Anterior cingulate cortex (tissue), 58 donors: ENCODE data around the gene FZD4.
"Not testable (repeated sequence)": the region's sequence is repeated elsewhere in the genome, so short reads cannot be mapped to it uniquely, and the experiment has no call there.

Experiments
- DNase-seq, 58 donors: peaks; one replicate each; lab custom pipeline; 2025; lab: John Stamatoyannopoulos, UW

FZD4 gene

DNA sequence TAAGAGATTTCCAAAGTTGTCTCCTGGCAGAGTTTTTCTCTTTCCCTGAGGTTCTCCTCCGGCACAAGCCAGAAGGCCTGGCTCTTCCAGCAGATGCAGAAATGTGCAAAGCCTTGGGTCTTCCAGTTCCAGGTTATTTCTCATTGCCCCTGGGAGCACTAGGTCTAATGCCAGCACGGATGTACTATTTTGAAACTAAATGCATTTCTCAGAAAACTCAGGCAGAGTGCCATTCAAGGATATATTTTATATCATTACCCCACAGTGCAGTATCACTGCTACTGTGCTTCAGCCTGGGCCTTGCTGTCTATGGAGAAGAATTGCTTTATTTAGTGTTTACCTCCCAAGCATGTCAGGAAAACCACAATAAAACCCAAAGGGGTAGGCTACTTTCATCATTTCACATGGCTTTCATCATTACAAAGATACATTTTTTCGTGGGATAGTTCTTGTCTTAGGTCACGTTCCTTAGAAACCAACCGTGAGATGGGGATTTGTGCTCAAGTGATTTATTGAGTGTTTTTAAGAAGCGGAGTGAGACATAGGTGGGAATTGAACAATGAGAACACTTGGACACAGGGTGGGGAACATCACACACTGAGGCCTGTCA is 22.4 kb upstream of the FZD4 start:
- no peak for DNase-seq

DNA sequence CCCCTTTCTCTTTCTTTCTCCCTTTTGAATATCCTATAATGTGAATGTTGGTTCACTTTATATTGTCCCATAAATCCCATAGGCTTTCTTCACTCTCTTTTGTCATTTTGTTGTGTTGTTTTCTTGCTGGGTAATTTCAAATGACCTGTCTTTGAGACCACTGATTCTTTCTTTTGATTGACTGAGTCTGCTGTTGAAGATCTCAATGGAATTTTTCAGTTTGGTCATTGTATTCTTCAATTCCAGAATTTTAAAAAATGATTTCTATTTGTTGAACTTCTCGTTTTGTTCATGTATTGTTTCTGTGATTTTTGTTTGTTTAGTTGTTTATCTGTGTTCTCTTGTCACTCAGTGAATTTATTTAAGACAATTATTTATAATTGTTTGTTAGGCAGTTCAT is 17.5 kb upstream of the FZD4 start:
- no peak for DNase-seq

DNA sequence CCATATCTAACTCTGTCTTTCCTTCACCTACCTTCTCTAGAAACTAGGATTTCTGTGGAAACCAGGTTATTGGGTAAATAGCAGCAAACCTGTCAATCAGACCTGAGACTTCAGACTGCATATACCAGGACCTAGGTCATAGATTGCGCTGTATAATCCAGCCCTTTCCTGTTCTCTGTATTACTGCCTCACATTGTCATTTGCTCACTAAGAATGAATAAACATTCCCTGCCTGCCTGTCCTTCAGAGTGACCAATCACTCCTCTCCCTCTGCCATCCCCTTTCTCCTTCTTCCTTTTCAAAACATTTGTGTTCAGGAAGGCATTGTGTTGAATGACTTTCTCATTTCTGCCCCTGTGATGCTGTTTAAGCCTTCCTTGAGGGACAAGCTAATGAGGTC is 14.1 kb upstream of the FZD4 start:
- DNase-seq = no peak

DNA sequence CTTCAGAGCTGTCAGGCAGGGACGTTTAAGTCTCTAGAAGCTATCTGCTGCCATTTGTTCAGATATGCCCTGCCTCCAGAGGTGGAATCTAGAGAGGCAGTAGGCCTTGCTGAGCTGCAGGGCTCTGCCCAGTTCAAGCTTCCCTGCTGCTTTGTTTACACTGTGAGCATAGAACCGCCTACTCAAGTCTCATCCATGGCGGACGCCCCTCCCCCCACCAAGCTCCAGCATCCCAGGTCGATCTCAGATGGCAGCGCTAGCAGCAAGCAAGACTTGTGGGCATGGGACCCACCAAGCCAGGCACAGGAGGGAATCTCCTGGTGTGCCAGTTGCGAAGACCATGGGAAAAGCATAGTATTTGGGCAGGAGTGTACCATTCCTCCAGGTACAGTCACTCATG is 12.4 kb upstream of the FZD4 start:
- not testable (repeated sequence) for DNase-seq

DNA sequence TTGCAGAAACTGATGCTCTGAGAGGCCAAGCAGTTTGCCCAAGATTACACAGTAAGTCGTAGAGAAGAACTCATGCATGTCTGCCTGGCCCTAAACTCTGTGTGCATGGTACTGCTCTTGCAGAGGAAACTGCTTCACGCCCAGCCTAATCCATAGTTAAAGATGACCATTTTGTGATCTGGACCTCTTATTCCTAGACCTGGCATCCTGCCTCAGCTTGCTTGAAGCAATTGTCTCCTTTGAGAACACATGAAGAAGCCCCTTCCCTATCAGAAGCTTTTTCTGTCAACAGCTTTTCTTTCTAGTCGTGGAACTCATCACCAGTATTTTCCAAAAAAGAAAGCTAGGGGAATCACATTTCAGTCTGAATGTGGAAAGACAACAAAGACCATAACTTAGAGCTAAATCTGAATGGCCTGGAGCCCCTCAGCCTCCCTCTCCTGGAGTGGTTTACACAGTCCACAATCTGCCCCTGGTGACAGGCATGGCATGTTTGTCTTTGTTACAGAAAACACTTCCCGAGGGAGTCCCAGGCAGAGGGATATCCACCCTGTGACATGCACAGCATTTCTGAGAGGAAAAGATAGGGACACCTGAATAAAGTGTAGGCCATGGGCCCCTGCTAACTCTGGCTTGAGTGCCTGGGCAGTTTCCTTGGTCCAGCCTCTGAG is 2.9 kb upstream of the FZD4 start:
- DNase-seq = no peak

DNA sequence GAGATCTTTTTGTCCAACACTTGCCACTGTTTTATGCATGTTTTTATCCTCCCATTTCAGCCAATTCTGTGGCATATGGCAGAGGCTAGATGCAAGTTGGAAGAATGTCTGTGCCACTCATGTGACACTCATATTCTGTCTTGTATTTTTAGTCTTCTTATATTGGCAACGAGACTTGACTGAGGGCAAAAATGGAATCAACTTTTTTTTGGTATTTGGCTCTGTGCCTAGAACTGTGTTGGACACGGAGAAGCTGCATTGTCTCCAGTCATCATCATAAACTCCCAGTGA is 1.7 kb upstream of the FZD4 start:
- no peak for DNase-seq

DNA sequence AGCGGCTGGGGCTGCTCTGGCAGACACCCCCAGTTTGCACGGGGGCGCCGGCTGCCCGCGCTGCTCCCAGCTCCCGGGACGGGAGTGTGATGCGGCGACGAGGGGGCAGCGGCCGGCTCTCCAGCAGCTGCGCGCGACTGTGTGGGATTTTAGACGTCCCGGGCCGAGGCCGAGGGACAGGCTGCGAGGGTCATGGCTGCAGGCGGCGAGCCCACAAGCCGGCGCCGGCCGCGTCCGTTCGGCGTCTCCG is 159 bp downstream of the FZD4 start:
- DNase-seq = peak in 4 of 58 donors; percentile 46 to 66 (median 60)

DNA sequence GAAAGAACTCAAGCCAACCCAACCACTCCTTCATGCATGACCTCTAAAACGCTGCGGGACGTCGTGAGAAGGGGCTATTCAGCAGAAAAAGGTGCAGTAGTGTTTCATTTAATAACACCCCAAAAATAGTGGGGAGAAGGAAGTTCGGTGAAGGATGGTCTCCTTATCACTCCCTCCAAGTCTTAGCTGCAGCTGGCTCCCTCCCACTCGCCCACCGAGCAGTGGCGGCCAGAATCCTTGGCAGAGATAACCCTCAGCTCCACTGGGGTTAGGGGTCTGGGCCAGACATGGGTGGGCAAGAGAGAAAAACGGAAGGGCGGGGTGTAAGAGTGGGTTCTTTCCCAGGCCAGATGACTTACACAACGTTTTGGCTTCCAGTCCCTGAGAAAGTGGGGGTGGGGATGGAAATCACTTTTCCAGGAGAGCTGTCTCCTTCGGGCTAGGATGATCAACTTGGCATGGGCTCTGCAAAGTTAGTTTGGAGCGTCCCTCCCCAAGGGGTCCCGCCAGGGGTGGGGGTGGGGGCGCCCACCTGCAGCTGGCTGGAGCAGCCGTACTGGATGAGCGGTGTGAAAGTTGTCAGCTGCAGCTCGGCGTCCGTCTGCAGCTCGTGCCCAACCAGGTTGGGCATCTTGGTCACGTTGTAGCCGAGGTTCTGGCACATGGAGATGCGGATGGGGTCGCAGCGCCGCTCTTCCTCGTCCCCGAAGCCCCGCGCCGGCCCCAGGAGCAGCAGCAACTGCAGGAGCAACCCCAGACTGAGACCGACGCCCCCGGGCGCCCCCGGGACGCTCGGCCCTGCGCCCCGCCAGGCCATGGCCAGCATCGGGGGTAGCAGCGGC is 705 bp downstream of the FZD4 start:
- peak in 17 of 58 donors; percentile 14 to 66 (median 33) for DNase-seq

DNA sequence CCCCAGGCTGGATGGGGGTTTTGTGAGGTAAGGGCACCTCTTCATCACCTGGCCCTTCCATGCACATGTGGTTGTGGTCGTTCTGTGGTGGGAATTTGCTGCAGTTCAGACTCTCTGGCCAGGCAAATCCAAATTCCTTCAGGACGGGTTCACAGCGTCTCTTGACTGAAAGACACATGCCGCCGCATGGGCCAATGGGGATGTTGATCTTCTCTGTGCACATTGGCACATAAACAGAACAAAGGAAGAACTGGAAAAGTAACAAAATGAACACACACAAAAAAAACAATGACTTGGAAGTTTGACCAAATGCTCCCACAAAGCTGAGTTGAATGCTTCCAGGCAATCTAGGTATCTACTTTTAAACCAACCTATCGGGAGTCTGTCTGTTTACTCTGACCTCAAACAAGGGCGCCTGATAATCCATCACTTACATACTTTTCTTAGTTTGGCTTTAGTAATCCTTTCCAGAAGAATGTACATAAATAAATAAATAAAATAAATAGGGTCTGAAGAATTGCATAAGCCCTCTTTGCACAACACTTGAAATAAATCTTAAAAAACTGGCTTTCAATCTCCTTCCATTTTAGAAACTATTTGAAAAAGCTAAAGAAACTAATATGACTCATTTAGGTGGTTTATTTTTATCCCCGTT is 2.8 kb downstream of the FZD4 start:
- DNase-seq = no peak

DNA sequence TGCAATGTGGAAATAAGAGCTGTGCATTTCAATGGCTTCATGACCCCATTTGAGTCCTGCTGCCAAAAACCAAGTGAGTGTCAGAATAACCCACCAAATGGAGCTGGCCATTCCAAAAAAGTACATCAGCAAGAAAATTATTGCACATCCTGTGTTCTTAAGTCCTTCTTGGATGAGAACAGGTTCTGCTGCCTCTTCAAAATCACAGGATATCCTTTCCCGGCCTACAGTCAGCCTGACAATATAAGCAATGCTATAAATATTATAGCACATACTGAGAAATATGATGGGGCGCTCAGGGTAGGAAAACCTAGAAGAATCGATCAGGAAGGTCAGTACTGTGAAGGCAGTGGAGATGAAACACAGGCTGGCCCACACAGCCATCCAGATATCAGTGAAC is 3.5 kb downstream of the FZD4 start:
- DNase-seq = no peak

DNA sequence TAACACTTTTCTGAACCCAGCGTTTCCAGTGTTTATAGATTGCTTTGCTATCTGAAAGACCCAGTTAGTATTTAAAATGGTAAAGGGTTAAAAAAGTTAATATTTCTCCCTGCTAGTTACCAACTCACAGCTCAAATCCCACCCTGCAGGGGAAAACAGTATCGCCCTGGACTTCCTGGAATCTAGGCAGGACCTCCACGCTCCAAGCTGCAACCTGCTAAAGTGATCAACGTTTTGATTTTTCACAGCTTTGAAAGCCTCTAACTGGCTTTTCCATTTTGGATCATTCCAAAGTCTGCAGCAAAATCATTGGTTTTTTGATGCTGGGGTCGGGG is 4.6 kb downstream of the FZD4 start:
- DNase-seq = no peak

DNA sequence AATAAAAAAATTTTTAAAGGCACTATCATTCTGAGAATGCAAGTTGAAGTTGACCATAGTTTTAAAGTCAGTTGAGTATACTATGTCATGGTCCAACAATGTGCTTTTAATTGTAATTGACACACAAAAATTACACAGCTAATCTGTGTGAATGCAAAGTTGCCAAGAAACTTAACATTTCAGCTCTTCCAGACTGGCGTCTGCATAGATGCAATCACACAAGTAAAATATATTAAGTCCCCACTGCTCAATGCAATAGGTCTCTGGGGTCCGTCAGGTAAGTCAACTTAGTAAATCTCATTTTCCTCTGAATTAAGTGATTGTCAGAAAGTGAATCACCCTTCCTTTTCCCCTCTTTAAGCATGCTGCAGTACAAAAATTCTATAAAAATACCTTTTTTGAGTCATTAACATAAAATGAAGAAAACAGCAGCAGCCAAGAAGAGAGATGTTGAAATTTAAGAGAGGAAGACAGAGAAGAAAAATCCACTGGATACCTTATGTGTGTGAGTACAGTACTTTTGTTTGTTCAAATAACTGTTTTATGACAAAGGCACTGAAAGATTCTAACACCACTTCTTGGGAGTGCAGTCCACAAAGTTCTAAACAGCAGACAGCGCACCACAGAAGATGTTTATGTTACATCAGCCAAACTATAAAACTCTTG is 5.1 kb downstream of the FZD4 start:
- no peak for DNase-seq

DNA sequence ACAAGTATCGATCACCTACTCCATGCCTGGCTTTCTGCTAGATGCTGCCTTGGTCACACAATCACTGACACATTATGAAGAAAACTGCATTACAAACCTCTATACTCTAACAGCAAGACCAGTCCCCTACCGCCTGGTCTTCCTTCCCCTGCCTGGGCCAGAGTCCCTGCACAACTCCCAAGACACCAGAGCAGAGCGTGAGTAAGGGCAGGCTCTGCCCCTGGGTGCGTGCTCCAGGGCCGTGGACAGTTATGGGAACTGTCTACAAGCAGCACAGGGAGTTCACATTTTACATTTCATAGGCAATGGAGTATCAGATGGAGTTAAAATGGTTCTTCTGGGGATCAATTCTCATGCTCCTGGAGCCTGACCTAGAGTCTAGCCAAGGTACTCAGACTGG is 6.5 kb downstream of the FZD4 start:
- no peak for DNase-seq

DNA sequence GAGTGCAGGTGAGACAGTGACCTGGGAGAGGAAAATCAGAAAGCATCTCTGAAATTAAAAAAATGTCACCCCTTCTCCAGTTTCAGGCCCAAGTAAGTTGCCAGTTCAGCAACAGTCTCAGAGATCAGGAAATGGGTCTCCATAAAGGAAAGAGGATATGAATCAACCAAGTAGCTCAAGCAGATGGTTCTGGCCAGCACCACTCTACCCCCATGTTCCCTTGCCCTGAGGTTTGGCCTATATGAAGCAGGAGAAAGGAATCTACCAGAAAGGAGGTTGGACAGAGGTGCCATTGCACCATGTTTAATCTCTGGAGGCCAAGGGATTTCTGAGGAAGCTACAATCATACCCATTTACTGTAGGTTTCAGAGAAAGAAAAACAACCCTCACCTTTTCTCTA is 7.7 kb downstream of the FZD4 start:
- no peak for DNase-seq

DNA sequence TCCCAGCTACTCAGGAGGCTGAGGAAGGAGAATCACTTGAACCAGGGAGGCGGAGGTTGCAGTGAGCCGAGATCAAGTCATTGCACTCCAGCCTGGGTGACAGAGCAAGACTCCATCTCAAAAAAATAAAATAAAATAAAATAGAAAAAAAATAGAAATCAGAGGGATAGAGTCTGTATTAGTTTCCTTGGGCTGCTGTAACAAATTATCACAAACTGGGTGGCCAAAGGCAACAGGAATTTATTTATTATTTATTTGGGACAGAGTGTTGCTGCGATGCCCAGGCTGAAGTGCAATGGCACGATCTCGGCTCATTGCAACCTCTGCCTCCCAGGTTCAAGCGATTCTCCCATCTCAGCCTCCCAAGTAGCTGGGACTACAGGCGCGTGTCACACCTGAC is 11.7 kb downstream of the FZD4 start:
- DNase-seq = not testable (repeated sequence)

DNA sequence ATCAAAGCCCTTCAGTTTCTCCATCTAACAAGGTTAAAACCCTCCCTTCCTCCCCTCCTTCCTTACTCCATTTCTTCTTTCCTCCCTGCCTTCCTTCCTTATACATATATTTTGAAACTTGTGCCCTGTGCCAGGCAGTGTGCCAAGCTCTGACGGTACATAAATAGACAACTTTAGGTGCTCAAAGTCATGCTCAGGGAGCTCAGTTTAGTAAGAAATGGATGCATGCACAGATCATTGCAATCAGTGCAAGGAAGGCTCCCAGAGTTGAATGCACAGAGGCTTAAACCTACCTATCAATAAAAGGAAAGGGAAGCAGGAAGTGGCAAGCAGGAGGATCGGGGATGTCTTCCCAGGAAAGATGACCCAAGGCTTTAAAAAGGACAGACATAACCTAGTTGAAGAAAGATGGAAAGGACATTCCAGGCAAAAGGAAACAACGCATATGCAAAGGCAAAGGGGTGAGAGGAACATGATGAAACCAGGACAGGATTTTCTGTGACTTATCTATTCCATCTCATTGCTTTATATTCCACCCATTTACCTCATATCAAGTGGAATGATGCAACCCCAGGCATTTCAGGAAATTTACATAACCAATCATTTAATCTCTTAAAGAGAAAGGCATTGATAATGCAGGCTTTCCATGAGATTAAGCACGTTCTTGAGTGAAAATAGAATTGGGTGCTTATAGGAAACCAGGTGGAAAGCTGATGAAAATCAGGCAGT is 13.2 kb downstream of the FZD4 start:
- no peak for DNase-seq

DNA sequence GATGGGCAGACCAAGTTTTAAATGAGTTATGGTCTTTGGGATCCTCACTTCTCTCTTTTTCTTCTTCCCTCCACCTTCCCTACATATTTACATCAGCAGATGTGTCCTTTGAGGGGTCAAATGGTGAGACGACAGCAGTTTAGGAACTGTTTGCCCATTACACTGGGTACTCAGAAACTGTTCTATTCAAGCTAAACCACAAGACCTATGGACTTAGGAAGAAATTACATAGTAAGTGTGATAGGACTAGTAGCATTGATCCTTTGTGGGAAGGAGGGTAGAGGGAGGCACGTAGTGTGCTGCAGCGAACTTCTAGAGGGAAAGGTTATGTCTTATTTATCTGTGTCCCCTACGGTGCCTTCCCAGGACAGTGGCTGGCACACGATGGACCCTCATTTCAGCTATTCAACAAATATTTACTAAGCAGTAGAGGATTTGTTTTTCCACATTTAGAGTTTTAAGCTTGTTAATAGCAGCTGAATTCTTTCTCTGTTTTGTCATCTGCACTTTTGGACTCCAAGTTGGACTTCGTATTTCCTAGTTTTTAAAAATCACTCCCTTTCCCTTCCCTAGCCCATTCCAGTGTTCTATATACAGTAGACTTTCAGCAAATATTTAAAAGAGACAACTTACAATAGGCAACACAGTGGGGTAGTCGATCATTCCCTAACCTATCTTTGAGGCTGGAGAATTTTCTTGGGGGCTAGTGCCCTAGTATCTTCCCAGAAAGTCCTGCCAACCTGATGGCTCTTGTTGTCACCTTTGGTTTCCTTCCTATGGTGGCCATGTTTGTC is 13.9 kb downstream of the FZD4 start:
- no peak for DNase-seq

DNA sequence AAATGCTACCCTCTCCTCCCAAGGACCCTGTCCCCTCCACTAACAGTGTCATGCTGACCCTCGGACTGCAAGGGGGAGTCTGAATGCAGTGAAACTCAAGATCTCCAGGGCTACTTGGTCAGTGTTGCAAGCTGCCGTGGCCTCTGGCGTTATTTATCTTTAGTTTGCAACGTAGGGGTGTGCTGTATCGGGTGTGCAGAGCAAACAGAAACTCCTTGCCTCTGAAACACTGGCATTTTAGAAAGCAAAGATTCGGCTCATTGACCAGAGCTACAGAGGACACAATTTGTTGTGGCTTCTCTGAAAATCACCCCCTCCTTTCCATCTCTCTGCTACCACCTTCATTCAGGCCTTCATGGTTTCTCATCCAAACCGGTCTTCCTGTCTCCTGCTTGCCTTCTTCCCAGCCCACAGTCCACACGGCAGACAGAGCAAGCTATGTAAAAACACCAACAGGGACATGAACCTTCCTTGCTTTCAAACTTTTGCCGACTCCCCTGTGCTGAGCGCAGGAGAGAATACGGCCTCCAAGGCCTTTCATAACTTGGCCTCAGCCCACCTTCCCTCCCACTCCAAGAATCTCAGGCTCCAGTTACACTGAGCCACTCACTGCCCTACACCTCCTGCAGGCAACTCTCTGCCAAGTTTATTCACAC is 14.9 kb downstream of the FZD4 start:
- DNase-seq = no peak
